GM18870 (cell line): ENCODE data around the gene FKBP2.

ENCODE experiments used
- ATAC-seq: cut with Tn5 transposase; IDR thresholded peaks from one replicate; pipeline ENCODE4 v1.9.1; 2021; ENCODE audit warnings: moderate library complexity; ENCODE audit not compliant: unreplicated experiment

The FKBP2 gene

DNA sequence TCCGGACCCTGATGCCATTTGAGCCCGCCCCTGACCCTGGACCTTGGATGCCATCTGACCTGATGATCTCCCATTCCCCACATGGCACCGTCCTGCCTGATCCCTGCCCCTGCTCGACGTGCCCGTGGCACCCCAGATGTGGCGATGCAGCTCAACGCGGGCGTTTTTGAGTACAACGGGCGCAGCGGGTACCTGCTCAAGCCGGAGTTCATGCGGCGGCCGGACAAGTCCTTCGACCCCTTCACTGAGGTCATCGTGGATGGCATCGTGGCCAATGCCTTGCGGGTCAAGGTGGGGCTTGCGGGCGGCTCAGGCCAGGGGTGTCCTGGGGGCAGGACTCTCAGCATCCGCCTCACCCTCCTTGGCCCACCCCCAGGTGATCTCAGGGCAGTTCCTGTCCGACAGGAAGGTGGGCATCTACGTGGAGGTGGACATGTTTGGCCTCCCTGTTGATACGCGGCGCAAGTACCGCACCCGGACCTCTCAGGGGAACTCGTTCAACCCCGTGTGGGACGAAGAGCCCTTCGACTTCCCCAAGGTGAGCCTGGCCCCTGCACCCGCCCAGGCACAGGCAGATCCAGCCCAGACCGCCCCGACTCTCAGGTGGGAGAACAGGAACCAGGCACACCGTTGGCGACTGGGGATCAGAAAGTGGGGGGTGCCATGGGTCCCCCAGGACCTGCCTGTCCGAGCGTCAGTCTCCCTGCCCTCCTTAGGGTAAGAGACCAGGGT is 21.5 kb downstream of the FKBP2 start:
- no peak for ATAC-seq

DNA sequence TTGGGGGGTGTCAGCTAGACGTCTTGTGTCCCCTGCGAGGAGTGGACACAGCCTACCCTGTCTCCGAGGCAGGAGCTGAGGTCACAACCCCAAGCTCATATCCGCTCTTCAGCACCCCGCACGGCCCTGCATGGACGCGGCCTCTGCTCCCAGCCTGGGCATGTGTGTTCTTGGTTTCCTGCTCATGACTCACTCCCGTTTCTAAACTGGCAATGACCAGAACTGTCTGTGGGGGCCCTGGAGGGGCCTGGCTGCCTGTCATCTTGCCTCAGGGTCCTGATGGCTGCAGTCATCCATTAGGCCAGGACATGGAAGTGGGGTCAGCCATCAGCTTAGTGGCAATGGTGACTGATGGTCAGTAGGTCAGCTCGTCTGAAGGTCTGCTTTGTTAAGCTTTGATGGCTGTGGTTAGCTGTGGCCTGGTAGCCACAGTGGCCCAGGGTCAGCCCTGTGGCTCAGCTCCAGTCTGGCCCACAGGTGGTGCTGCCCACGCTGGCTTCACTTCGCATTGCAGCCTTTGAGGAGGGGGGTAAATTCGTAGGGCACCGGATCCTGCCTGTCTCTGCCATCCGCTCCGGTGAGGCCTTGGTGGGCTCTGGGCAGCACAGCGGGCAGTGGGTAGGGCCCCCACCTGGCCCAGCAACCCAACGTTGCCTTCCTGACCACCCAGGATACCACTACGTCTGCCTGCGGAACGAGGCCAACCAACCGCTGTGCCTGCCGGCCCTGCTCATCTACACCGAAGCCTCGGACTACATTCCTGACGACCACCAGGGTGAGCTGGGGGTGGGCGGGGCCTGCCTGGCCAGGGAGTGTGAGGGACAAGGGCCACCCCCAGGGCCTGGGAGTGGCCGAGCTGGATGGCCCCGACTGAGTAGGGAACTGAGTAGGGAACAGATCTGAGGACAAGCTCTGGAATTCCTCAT is 22.4 kb downstream of the FKBP2 start:
- no peak for ATAC-seq

DNA sequence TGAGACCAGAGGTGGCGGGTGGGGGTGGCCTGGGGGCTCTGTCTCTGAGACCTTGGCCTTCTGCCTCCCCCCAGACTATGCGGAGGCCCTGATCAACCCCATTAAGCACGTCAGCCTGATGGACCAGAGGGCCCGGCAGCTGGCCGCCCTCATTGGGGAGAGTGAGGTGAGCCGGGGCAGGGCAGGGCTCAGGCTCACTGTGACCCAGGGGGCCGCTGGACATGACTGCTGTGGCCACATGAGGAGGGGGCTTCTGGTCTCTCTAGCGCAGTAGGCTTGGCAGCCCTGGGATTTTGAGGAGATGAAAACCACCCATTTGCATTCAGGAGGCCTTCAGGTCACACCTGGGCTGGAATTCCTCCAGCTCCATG is 23.0 kb downstream of the FKBP2 start:
- ATAC-seq, result no peak

DNA sequence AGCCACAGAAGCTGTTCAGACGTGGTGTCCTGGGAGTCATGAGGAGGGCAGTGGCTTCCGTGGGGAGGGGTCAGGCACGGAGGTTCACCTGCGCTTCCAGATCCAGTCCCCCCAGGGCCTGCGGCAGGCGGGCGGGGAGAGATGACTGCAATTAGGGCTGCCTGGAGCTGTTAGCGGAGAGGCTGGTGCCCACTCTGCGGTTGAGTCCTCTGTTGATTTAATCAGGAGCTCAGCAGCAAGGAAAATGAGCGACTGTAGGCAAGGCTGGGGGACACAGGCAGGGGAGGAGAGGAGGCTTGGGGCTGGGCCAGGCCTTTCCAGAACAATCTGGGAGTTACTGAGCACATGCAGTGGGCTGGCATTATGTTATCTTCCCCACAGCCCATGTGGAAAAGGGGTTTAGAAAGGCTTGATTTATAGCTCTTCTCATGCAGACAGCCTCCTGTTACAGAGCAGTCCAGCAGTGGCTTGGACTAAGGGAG is 23.5 kb downstream of the FKBP2 start:
- ATAC-seq, result no peak

DNA sequence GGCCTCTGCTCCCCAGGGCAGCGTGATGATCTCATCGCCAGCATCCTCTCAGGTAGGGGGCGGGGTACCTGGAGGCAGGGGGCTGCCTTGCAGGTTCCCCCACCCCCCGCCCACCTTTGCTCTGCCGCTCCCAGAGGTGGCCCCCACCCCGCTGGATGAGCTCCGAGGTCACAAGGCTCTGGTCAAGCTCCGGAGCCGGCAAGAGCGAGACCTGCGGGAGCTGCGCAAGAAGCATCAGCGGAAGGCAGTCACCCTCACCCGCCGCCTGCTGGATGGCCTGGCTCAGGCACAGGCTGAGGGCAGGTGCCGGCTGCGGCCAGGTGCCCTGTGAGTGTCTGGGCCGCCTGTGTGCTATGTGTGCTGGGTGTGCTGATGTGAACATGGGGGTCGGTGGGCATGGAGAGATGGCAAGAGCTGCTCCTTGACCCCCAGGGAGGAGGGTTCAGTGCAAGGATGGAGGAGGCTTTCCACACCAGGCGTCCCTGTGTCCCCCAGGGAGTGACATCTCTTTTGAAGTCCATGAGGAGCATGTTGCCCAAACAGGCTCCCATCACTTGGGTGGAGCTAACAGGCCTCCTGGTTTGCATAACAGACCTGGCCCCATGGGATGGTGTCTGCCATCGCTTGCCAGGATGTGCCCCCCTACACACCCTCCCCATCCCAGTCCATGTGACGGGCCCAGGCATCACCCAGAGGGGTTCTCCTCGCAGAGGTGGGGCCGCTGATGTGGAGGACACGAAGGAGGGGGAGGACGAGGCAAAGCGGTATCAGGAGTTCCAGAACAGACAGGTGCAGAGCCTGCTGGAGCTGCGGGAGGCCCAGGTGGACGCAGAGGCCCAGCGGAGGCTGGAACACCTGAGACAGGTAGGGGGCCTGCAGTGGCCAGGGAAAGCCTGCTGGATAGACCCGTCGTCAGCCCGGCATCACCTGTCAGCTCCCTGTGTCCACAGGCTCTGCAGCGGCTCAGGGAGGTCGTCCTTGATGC is 24.6 kb downstream of the FKBP2 start:
- ATAC-seq, result no peak

DNA sequence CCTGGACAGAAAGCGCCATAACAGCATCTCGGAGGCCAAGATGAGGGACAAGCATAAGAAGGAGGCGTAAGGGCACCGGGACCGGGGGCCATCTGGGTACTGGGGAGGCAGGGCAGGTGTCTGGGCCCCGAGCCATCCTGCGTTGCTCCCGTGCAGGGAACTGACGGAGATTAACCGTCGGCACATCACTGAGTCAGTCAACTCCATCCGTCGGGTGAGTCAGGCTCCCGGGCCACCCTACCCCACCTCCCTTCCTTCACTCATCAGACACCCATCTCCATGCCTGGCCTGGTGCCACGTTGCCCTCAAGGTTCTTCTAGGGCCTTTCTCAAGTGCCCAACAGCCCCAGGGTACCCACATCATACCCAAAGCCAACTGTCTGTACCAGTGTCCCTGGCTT is 25.4 kb downstream of the FKBP2 start:
- no peak for ATAC-seq

DNA sequence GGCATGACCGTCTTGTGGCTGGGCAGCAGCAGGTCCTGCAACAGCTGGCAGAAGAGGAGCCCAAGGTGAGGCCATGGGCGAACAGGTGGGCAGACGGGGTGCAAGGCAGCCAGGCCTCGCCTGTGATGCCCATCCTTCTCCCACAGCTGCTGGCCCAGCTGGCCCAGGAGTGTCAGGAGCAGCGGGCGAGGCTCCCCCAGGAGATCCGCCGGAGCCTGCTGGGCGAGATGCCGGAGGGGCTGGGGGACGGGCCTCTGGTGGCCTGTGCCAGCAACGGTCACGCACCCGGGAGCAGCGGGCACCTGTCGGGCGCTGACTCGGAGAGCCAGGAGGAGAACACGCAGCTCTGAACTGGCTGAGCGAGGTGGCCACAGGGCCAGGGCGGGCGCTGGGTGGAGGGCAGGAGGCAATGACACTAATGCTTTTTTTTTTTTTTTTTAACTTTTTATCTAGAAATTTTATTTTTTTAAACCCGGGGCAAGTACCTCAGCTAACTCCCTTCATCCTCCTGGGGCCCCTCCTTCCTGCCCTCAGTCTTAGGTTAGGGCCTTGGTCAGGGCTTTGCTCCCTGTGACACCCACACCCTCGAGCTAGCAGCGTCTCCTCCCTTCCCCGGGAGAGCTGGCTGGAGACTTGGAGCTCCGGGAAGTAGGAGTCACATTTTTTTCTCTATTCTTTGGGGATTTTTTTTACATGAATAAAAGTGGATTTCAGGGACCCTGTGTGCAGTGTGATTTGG is 26.5 kb downstream of the FKBP2 start:
- ATAC-seq, result no peak

DNA sequence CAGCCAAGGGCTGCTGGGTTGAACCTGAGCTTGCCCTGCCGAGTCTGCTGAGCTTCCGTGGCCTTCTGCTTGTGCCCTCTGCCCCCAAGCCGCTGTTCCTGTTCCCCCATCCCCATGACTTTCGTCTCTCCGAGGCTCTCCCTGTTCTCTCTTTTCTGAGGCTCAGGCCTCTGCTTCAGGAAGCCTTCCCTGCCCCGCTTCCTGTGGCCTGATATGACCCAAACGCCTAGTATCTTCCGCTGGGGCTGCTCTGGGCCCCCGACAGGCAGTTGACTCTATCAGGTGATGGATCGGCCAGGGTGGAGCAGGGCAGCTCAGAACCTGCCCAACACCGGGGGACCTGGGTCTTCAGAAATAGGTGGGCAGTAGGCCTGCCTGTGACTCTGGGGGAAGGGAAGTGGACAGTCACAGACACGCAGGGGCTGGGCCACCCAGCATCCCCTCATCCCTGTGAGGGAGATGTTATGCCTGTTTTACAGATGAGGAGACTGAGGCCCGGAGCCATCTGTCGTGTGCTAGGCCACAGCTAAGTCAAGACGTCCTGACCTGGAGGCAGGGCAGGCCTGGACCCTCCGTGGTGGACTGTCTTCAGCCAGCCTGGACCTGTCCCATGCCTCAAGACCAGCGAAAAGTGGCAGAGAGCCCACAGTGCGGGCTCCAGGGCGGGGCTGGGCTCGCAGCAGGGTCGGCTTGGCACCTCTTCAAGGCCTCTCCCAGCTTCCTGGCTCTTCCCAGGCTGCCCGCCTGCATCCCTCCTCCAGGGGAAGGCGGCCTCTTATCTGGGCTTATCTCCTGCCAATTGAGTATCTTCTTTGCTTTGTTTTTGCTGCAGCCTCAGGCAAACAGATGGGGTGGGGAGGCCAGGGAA is 27.4 kb downstream of the FKBP2 start:
- ATAC-seq, result no peak

DNA sequence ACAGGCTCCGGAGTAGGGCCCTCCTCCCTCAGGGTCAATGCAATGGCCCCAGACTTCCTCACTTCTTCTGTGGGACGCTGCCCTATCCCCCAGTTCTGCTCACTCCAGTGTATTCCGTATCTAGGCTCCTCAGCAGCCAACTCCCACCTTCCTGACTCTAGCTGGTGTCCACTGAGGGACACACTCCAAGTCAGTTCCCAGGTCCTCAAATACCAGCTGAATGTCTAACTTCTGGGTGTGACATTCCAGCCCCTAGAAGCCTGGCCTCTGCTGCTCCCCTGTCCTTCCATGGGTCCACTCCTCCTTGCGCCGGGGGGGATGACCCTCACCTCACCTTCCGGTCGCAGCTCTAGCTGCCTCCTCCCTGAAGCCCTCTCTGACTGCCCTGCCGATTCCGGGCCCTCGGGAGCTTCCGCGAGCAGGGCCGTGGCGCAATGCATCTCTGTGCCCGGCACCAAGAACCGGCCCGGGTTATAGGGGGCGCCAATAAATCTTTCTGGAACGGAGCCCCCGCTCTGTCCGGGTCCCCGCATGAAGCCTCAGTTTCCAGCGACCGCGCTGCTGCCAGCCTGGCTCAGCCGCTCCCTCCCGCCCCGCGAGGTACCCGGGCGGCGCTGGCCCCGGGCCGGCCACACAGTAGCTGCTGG is 28.1 kb downstream of the FKBP2 start:
- ATAC-seq, result peak; percentile 1

DNA sequence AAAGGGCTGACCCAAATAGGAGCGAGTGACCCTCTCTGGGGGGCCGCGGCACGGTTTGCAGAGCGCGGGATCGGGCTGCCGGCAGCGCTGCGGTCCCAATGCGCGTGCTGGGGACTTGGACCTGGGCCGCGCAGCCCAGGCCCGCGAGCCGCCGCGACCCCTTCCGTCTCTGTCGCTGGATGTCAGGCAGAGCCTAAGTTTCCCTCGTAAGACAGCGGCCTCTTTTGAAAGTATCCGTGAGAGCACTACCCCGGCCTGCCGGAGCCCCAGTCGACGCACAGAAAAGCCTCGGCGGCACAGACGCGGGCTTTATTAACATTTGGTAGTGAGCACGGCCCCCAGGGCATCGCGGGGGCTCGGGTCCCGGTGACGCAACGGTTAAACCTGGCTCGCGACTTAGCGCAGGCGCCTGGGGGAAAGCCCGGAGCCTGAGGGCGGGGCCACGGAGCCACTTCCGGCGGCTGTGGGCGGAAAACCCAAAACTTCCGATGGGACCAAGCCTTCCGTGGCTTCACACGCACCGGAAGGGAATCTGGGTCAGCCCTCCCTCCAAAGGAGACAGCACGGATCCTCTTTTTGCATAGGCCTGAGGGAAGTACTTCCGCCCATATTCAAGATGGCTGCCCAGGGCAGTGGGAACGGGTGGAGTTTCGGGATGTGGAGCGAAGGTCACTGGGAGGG is 28.8 kb downstream of the FKBP2 start:
- peak; percentile 68 for ATAC-seq

DNA sequence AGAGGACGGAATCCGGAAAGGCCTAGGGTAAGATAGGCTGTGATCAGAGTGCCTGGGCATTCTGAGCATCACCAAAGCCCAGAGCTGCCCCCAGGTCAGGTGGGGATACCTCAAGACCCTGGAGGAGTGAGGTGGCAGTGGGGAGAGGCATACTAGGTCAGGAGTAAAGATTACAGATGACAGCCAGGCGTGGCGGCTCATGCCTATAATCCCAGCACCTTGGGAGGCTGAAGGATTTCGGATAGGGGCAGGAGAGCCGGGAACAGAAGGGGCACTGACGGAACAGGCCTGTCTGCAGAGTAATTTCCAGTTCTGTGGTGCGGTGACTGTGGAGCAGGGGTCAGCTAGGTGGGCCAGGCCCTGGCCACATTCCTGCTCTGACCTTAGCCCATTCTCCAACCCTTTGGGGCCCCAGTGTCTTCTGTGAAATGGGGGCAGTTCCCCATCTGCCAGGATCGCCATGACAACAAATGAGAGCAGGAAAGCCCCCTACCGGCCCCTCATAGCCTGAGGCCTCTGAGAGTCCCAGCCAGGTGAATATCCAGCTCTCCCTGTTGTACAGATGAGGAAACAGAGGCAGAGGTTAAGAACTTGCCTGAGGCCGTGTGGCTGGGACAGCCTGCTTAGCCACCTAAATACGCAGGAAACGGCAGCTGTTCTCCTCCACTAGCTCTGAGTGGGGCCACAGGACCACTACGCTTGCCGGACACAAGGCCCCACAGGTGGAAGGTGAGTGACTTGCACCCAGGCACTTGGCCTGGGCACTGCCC is 34.3 kb downstream of the FKBP2 start:
- no peak for ATAC-seq

DNA sequence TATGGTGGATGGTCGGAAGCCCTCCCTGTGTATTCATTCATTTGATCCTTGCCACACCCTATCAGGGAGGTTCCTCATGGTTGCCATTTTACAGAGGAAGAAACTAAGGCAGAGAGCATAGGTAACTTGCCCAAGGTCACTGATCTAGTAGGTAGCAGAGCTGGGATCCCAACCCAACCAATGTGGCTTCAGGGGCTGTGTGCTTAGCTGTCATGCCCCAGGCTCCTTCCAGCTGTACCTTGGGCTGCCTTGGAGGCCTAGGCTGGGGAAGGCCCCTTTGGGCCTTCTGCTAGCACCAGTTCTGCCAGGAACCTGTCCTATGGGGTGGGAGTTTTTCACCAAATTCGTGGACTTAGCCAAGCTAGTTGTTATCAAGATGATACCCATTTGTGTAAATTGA is 34.9 kb downstream of the FKBP2 start:
- ATAC-seq, result no peak

DNA sequence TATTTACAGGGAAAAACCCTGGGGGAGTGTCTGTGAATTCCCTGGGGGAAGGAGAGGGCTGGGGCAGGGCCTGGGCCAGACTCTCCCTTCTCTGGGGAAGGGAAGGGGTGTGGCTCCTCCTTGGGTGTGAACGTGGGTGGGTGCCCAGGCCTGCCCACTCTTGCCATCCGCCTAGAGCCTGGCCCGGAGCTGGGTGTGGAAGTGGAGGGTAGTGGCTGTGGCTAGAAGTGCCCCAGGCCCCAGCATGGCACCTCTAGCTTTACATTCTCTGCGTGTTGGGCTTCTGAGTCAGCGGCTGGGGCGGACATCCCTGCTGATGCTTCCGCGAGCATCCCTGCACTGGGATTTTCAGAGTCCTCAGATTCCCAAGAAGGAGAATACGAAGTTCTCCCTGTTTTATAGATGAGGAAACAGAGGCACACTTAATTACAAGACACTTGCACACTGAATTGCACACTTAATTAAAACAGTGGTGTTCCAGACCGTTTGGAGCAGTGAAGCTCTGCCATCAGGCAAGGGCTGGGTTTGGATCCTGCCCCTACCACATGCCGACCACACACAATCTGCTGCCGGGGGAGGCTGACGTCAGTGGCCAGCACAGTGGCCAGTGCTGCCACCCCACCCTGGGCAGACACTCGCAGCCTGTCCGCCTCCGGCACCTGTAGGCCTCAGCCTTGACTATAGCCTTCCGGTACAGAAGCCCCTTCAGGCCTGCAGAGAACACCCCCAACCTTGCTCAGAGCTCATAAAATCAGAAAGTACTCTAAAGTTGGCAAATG is 35.9 kb downstream of the FKBP2 start:
- no peak for ATAC-seq

DNA sequence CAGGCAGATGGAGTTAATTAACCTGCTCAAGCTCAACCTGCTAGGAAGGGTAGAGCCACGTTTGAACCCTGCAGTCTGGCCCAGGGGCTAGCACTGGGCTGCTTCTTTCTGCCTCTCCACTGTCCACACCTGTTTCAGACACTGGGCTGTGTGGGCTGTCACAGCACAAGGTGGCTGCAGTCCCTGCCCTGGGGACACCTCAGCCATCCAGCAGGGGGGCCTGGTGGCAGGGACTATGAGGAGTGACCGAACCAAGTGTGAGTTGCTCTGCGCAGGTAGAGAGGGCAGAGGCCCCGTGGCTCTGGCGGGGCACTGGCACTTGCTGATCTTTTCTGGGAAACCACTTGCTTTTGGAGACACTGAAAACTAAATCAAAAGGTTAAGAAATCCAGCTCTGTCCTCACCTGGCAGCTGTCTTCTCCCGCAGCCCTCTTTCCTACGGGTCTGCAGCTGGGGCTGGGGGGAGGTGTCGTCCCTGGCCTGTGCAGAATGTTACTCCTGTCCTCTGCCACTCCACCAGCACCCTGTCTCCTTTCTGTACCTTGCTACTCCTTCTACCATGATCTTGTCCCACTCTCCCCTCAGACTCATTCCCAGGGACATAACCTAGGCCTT is 37.8 kb downstream of the FKBP2 start:
- ATAC-seq, result no peak

DNA sequence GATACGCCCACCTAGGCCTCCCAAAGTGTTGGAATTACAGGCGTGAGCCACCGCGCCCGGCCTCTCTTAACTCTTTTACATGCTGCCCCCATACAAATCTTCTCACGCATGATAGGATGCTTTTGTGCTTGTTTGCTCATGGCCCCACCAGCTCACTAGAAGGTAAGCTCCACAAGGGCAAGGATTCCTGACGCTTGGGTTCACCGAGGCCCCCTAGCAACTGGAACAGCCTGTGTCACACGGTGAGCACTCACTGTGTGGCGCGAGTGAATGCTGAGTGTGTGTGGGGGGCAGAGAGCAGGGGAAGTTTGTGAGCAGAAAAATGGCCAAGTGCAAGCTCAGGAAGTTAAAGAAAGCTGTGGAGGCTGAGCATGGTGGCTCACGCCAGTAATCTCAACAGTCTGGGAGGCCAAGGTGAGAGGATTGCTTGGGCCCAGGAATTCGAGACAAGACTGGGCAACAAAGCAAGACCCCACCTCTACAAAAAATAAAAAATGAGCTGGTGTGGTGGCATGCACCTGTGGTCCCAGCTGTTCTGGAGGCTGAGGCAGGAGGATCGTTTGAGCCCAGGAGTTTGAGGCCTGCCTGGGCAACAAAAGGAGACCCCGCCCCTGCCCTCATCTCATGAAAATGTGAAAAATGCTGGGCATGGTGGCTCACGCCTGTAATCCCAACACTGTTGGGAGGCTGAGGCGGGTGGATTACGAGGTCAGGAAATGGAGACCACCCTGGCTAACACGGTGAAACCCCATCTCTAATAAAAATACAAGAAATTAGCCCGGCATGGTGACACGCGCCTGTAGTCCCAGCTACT is 41.3 kb downstream of the FKBP2 start:
- ATAC-seq, result no peak
